ENCODE measurements around the gene GLUL.

GLUL gene

DNA sequence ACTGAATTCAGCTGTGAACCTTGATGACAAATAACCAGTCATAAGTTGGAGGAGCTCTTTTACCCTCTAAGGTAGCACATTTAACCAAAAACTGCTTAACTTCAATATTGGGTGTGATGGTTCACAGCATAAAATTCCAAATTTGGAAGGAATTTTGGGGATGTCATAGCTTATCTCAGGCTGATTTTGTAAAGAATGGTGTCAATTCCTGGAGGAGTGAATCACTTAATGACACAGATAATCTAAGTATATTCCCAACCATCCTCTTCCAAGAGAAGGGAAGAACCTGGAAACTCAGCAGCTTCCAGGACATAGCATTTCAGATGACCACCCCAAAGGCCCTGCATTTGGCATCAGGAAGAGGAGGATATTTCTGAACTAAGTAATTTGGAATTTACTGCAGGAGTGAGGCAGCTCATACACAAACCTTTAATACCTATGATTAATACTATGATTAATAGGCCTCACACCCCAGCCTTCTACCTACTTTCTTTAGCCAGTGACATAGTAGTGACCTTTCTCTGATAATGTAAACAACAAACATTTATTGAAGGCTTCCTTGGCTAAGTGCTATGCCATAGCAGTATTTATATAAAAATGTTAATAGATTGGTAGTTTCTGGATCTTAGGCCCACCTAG, 14.5 kb downstream of the GLUL start:
- no peak for ATAC-seq

DNA sequence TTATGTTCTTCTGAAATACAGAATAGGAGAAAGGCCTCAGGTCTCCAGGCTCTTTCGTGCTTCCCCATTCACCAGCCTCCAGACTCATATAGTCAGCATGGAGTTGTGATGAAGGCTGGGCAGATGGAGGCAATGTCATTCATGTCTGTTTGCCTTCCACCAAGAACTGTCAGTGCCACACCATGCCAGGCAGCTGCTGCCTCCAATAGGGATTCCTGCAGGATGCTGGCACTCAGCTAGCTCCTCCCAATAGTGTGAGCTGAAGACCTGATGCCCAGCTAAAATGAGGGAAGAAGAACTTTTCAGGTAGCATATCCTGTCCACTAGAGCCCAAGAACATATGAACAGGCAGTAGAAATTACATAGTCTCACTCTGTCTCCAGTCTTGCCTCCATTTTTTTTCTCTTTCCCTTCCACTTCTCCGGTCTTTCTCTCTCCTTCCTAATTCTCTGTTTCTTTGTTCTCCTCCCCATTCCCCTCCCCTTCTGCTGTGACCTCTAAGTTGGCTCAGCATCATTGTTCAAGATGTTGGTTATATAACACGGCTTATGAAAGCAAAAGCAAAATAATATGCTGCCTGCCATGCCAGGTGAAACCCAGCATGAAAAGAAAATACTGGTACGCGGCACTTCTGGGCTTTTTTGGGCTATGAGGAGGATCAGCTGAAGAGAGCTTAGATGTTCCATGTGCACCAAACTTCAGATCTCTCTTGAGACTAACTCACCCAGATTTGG, 17.3 kb downstream of the GLUL start:
- TF ChIP-seq ARNTL (CRISPR knock-in tag; IDR thresholded peaks at IDR 0.05; ENCODE audit: borderline replicate concordance, low read depth) (no peak), BACH2 (CRISPR knock-in tag; IDR thresholded peaks at IDR 0.05; ENCODE audit: borderline replicate concordance) (no peak), CSDC2 (CRISPR knock-in tag; IDR thresholded peaks at IDR 0.05) (no peak), GLIS3 (CRISPR knock-in tag; IDR thresholded peaks at IDR 0.05) (no peak), RARB (CRISPR knock-in tag; IDR thresholded peaks at IDR 0.05) (no peak), ZNF8 (CRISPR knock-in tag; IDR thresholded peaks at IDR 0.05) (no peak), ZC3H10 (CRISPR knock-in tag; IDR thresholded peaks at IDR 0.05) (no peak), TCF4 (CRISPR knock-in tag; IDR thresholded peaks at IDR 0.05; ENCODE audit: borderline replicate concordance) (no peak), ZNF565 (CRISPR knock-in tag; conservative IDR thresholded peaks at IDR 0.05; ENCODE audit: low read depth) (no peak), ISL1 (CRISPR knock-in tag; IDR thresholded peaks at IDR 0.05) (no peak), PPARA (CRISPR knock-in tag; IDR thresholded peaks at IDR 0.05; ENCODE audit: borderline replicate concordance) (no peak), ZFP3 (CRISPR knock-in tag; IDR thresholded peaks at IDR 0.05) (no peak)
- TF ChIP-seq, protein P1, sequence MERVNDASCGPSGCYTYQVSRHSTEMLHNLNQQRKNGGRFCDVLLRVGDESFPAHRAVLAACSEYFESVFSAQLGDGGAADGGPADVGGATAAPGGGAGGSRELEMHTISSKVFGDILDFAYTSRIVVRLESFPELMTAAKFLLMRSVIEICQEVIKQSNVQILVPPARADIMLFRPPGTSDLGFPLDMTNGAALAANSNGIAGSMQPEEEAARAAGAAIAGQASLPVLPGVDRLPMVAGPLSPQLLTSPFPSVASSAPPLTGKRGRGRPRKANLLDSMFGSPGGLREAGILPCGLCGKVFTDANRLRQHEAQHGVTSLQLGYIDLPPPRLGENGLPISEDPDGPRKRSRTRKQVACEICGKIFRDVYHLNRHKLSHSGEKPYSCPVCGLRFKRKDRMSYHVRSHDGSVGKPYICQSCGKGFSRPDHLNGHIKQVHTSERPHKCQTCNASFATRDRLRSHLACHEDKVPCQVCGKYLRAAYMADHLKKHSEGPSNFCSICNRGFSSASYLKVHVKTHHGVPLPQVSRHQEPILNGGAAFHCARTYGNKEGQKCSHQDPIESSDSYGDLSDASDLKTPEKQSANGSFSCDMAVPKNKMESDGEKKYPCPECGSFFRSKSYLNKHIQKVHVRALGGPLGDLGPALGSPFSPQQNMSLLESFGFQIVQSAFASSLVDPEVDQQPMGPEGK (CRISPR knock-in tag; IDR thresholded peaks at IDR 0.05; ENCODE audit: borderline replicate concordance): no peak
- TF ChIP-seq, protein P2, sequence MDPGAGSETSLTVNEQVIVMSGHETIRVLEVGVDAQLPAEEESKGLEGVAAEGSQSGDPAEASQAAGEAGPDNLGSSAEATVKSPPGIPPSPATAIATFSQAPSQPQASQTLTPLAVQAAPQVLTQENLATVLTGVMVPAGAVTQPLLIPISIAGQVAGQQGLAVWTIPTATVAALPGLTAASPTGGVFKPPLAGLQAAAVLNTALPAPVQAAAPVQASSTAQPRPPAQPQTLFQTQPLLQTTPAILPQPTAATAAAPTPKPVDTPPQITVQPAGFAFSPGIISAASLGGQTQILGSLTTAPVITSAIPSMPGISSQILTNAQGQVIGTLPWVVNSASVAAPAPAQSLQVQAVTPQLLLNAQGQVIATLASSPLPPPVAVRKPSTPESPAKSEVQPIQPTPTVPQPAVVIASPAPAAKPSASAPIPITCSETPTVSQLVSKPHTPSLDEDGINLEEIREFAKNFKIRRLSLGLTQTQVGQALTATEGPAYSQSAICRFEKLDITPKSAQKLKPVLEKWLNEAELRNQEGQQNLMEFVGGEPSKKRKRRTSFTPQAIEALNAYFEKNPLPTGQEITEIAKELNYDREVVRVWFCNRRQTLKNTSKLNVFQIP (CRISPR knock-in tag; IDR thresholded peaks at IDR 0.05; ENCODE audit: borderline replicate concordance, low read depth): no peak
- ATAC-seq: no peak; the same call in 2 of the 3 replicates

More for the DNA sequence above, 14.5 kb downstream of the GLUL start:
- TF ChIP-seq PPARA (CRISPR knock-in tag; IDR thresholded peaks at IDR 0.05; ENCODE audit: borderline replicate concordance): no peak
- TF ChIP-seq, protein P3, sequence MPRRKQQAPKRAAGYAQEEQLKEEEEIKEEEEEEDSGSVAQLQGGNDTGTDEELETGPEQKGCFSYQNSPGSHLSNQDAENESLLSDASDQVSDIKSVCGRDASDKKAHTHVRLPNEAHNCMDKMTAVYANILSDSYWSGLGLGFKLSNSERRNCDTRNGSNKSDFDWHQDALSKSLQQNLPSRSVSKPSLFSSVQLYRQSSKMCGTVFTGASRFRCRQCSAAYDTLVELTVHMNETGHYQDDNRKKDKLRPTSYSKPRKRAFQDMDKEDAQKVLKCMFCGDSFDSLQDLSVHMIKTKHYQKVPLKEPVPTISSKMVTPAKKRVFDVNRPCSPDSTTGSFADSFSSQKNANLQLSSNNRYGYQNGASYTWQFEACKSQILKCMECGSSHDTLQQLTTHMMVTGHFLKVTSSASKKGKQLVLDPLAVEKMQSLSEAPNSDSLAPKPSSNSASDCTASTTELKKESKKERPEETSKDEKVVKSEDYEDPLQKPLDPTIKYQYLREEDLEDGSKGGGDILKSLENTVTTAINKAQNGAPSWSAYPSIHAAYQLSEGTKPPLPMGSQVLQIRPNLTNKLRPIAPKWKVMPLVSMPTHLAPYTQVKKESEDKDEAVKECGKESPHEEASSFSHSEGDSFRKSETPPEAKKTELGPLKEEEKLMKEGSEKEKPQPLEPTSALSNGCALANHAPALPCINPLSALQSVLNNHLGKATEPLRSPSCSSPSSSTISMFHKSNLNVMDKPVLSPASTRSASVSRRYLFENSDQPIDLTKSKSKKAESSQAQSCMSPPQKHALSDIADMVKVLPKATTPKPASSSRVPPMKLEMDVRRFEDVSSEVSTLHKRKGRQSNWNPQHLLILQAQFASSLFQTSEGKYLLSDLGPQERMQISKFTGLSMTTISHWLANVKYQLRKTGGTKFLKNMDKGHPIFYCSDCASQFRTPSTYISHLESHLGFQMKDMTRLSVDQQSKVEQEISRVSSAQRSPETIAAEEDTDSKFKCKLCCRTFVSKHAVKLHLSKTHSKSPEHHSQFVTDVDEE (CRISPR knock-in tag; IDR thresholded peaks at IDR 0.05): no peak
- TF ChIP-seq ARNTL (CRISPR knock-in tag; IDR thresholded peaks at IDR 0.05; ENCODE audit: borderline replicate concordance, low read depth): no peak
- TF ChIP-seq, protein P1 (CRISPR knock-in tag; IDR thresholded peaks at IDR 0.05; ENCODE audit: borderline replicate concordance): no peak
- TF ChIP-seq GLIS3 (CRISPR knock-in tag; IDR thresholded peaks at IDR 0.05): no peak

DNA sequence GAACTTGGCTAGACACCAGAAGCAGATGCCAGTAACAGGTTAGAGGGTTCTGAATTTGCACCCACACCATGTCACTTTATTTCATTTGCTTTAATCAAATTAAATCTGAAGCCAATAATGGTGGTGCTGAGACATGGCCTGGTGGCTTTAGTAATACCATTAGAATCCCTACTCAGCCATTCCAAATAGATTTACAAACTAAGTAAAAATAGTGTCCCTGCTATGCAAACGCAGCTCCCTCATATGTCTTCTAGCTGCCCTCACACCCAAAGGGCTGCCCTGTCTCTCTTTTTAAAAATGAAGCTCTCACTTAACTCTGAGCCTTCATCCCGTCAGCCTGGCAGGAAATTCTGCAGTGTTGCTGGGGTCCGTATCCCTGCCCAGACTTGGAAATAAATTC, 21.1 kb downstream of the GLUL start:
- ATAC-seq: no peak; the same call in 2 of the 3 replicates
- TF ChIP-seq, protein P4, sequence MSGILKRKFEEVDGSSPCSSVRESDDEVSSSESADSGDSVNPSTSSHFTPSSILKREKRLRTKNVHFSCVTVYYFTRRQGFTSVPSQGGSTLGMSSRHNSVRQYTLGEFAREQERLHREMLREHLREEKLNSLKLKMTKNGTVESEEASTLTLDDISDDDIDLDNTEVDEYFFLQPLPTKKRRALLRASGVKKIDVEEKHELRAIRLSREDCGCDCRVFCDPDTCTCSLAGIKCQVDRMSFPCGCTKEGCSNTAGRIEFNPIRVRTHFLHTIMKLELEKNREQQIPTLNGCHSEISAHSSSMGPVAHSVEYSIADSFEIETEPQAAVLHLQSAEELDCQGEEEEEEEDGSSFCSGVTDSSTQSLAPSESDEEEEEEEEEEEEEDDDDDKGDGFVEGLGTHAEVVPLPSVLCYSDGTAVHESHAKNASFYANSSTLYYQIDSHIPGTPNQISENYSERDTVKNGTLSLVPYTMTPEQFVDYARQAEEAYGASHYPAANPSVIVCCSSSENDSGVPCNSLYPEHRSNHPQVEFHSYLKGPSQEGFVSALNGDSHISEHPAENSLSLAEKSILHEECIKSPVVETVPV (CRISPR knock-in tag; IDR thresholded peaks at IDR 0.05): no peak
- TF ChIP-seq, protein P5, sequence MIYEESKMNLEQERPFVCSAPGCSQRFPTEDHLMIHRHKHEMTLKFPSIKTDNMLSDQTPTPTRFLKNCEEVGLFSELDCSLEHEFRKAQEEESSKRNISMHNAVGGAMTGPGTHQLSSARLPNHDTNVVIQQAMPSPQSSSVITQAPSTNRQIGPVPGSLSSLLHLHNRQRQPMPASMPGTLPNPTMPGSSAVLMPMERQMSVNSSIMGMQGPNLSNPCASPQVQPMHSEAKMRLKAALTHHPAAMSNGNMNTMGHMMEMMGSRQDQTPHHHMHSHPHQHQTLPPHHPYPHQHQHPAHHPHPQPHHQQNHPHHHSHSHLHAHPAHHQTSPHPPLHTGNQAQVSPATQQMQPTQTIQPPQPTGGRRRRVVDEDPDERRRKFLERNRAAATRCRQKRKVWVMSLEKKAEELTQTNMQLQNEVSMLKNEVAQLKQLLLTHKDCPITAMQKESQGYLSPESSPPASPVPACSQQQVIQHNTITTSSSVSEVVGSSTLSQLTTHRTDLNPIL (CRISPR knock-in tag; IDR thresholded peaks at IDR 0.05; ENCODE audit: low read depth): no peak
- TF ChIP-seq ZNF8 (CRISPR knock-in tag; IDR thresholded peaks at IDR 0.05) (no peak), ZNF565 (CRISPR knock-in tag; conservative IDR thresholded peaks at IDR 0.05; ENCODE audit: low read depth) (no peak), RARB (CRISPR knock-in tag; IDR thresholded peaks at IDR 0.05) (no peak), ZNF70 (CRISPR knock-in tag; IDR thresholded peaks at IDR 0.05) (no peak), SNAI2 (CRISPR knock-in tag; IDR thresholded peaks at IDR 0.05) (no peak), CSDC2 (CRISPR knock-in tag; IDR thresholded peaks at IDR 0.05) (no peak)
- TF ChIP-seq, protein P3 (CRISPR knock-in tag; IDR thresholded peaks at IDR 0.05): no peak
- TF ChIP-seq, protein P2 (CRISPR knock-in tag; IDR thresholded peaks at IDR 0.05; ENCODE audit: borderline replicate concordance, low read depth): no peak
